Measurements from ENCODE around the gene BCL2. TPM values are rescaled to one million over a fixed set of nuclear protein-coding genes. Genes with fewer than 3 reads are reported as not detected.
A peak's percentile ranks its signal among the peaks of the same experiment; 100 is the strongest.
"Not testable (repeated sequence)": the region's sequence is repeated elsewhere in the genome, so short reads cannot be mapped to it uniquely, and the experiment has no call there.

BCL2 gene
- 47.3 TPM for total RNA-seq

- peak; percentile 81 for DNase-seq
Measured at GRCh38 chr18:63319383-63320122, at the start of gene BCL2. Gene BCL2 (minus strand): TSS chr18:63319769.

- no peak for DNase-seq
Measured at GRCh38 chr18:63368611-63369010, 49.0 kb upstream of the BCL2 start.

GRCh38 chr18:63367053-63367953 is 47.7 kb upstream of the BCL2 start, which contains the start of gene KDSR:
Gene KDSR (minus strand): TSS chr18:63367206. CDS start chr18:63367118, 88 bp downstream.
- DNase-seq: peak; percentile 99

GRCh38 chr18:63366213-63367052 is 46.9 kb upstream of the BCL2 start:
- peak; percentile 57 for DNase-seq

- peak; percentile 26 for DNase-seq
Measured at GRCh38 chr18:63365876-63366212, 46.3 kb upstream of the BCL2 start.

- no peak for DNase-seq
Measured at GRCh38 chr18:63363951-63364350, 44.4 kb upstream of the BCL2 start.

GRCh38 chr18:63363420-63363819 is 43.9 kb upstream of the BCL2 start:
- not testable (repeated sequence) for DNase-seq

GRCh38 chr18:63356272-63356896 is 36.8 kb upstream of the BCL2 start:
- DNase-seq: no peak

- no peak for DNase-seq
Measured at GRCh38 chr18:63350230-63350629, 30.7 kb upstream of the BCL2 start.

- DNase-seq: no peak
Measured at GRCh38 chr18:63348508-63349136, 29.1 kb upstream of the BCL2 start.

- DNase-seq: no peak
Measured at GRCh38 chr18:63346480-63347183, 27.1 kb upstream of the BCL2 start.

GRCh38 chr18:63346031-63346430 is 26.5 kb upstream of the BCL2 start:
- peak; percentile 64 for DNase-seq

- no peak for DNase-seq
Measured at GRCh38 chr18:63344918-63345317, 25.3 kb upstream of the BCL2 start.

- DNase-seq: no peak
Measured at GRCh38 chr18:63344263-63344662, 24.7 kb upstream of the BCL2 start.

GRCh38 chr18:63342206-63342605 is 22.6 kb upstream of the BCL2 start:
- DNase-seq: peak; percentile 56

- peak; percentile 75 for DNase-seq
Measured at GRCh38 chr18:63339920-63340484, 20.4 kb upstream of the BCL2 start.

GRCh38 chr18:63336366-63337099 is 17.0 kb upstream of the BCL2 start:
- DNase-seq: peak; percentile 14

- DNase-seq: no peak
Measured at GRCh38 chr18:63331105-63331504, 11.5 kb upstream of the BCL2 start.

- peak; percentile 37 for DNase-seq
Measured at GRCh38 chr18:63329431-63330145, 10.0 kb upstream of the BCL2 start.
